HG02981 (cell line): ENCODE measurements around the gene TSPAN11.
"Not testable (repeated sequence)": the region's sequence is repeated elsewhere in the genome, so short reads cannot be mapped to it uniquely, and the experiment has no call there.

Source experiments
- ATAC-seq: cut with Tn5 transposase; IDR thresholded peaks from one replicate; pipeline ENCODE4 v1.9.1; 2021; ENCODE audit warnings: mild to moderate bottlenecking, moderate library complexity; ENCODE audit not compliant: unreplicated experiment

The TSPAN11 gene

GRCh38 chr12:30926243-30927221 lies at the start of gene TSPAN11:
Gene TSPAN11 (plus strand): TSS chr12:30926748. CDS start chr12:30953992, 27,244 bp downstream.
- no peak for ATAC-seq

DNA sequence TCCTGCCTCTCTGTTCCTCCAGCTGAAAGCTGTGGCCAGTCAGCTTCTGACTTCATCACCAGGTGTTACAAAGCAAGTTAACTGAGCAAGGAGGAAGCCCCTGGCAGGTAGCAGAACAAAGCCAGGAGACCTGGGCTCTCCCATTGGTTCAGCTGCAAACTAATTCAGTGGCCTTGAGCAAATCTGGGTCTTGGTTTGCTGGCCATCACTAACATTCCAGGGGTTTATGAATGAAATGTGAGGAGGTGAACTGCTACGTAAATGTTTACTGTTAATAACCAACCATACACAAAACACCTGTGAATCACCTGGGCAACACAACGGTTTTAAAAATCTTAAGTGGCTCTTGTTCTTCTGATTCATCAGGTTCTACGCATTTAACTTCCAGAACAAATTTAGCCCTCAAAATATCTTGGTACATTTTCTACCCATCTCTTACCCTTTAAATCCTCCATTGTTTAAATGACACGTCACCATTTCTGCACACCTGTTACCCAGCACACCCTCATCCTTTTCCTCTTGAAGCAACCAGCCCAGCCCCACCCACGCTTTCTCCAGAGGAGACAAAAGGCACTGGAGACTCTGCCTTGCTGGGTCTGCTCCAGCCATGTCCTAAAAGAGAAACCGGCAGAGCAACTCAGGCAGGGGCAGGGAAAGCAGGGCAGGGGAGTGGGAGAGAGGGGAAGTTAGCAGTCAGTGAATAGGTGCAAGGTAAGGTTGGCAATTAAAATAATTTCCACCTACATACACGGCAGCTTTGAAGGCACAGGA lies 49.3 kb upstream of the TSPAN11 start:
- ATAC-seq: no peak

- ATAC-seq: no peak
Measured at GRCh38 chr12:30878024-30878423, 48.5 kb upstream of the TSPAN11 start.

DNA sequence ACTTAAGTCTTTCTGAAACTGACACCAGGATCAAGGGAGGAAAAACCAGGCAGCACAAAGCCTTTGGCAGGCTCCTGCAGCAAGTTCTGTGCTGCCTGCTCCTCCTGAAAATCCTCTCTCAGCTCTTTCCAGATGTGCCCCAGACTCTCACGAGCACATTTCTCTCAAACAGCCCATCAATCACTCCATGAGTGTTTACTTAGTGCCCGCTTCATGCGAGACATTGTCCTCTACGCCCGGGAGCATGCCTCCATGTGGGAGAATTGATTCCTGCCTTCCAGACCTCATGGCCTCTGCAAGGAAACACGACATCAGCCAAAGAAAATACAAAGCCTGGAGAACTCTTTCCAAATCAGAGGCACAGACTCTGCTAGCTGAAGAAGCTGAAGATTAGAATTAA lies 46.5 kb upstream of the TSPAN11 start:
- no peak for ATAC-seq

- ATAC-seq: no peak
Measured at GRCh38 chr12:30880813-30881212, 45.7 kb upstream of the TSPAN11 start.

GRCh38 chr12:30882706-30883105 lies 43.8 kb upstream of the TSPAN11 start:
- no peak for ATAC-seq

- no peak for ATAC-seq
Measured at GRCh38 chr12:30884799-30885198, 41.7 kb upstream of the TSPAN11 start.

- ATAC-seq: no peak
Measured at GRCh38 chr12:30885321-30885720, 41.2 kb upstream of the TSPAN11 start.

DNA sequence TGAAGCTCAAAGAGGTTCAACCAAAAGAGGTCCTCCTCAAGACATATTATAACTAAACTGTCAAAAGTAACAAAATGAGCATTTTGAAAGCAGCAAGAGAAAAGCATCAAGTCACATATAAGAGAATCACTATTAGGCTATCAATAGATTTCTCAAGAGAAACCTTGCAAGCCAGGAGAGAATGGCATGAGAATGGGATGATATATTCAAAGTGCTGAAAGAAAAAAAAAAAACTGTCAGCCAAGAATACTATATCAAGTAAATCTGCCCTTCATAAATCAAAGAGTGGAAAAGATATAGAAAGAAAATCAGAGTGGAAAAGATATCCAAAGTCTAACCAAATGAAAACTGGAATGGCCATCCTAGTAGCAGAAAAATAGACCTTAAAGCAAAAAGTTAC lies 39.3 kb upstream of the TSPAN11 start:
- ATAC-seq: no peak

DNA sequence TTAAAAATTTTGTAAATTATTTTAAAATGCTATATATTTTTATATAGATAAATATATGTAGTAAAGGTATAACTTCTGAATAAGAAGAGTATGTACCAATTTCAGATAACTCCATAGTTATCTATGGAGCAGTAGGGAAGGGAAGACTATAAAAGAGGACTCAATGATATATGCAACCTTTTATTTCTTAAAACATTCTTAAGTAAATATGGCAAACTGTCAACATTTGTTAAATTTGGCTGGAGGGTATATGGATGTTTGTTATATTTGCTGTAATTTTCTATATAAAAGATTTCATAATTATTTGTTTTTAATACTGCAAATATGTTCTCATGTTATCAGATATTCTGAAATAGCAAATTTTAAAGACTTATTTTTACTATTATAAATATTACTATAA lies 38.3 kb upstream of the TSPAN11 start:
- ATAC-seq: no peak

DNA sequence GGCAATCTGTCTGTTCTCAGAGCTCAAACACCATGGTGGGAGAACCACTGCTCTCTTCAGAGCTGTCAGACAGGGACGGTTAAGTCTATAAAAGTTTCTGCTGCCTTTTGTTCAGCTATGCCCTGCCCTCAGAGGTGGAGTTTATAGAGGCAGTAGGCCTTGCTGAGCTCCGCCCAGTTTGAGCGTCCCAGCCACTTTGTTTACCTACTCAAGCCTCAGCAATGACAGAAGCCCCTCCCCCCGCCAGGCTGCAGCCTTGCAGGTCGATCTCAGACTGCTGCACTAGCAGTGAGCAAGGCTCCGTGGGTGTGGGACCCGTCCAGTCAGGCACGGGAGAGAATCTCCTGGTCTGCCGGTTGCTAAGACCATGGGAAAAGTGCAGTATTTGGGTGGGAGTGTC lies 32.0 kb upstream of the TSPAN11 start:
- ATAC-seq: not testable (repeated sequence)

DNA sequence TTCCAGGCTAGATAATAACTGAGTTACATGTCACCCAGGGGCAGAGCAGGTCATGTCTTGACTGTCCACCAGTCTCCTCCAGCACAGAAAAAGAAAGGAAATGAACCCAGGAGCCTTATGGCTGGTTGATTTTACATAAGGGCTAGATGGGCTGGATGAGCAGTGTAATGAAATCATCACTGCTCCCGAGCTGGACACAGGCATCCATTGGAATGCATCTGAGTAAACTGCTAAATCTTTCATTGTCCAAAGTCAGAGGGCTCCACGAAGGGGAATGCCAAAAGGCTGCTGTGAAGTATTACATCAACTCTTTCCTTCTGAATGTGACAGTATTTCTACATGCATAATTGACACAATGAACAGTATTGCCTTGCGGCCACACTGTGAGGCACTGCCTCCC lies 30.1 kb upstream of the TSPAN11 start:
- no peak for ATAC-seq

- no peak for ATAC-seq
Measured at GRCh38 chr12:30898846-30899245, 27.7 kb upstream of the TSPAN11 start.

GRCh38 chr12:30900351-30900750 lies 26.2 kb upstream of the TSPAN11 start:
- no peak for ATAC-seq

- ATAC-seq: no peak
Measured at GRCh38 chr12:30902001-30902400, 24.5 kb upstream of the TSPAN11 start.

GRCh38 chr12:30902596-30902995 lies 24.0 kb upstream of the TSPAN11 start:
- ATAC-seq: no peak

- no peak for ATAC-seq
Measured at GRCh38 chr12:30905463-30906009, 21.0 kb upstream of the TSPAN11 start.

DNA sequence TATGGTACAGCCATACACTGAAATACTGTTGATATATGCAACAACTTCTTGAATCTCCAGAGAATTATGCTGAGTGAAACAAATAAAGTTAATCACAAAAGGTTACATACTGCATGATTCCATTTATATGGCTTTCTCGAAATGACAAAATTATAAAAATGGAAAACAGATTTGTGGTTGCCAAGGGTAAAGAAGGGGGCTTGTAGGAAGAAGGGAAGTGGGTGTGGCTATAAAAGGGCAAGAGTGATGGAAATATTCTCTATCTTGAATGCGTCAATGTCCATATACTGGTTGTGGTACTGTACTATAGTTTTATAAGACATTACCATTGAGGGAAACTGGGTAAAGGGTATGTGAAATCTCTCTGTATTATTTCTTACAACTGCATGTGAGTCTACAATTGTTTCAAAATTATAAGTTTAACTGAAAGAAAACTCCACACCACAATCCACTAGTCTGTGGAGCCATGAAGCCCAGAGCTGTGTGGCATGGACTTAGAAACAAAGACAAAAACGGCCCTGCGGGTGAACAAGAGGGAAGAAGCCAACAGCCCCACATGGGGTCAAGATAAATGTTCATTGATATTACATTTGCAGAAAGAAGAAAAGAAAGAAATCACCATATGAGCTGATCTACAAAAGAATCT lies 18.3 kb upstream of the TSPAN11 start:
- ATAC-seq: no peak

GRCh38 chr12:30908722-30909348 lies 17.7 kb upstream of the TSPAN11 start:
- ATAC-seq: no peak

DNA sequence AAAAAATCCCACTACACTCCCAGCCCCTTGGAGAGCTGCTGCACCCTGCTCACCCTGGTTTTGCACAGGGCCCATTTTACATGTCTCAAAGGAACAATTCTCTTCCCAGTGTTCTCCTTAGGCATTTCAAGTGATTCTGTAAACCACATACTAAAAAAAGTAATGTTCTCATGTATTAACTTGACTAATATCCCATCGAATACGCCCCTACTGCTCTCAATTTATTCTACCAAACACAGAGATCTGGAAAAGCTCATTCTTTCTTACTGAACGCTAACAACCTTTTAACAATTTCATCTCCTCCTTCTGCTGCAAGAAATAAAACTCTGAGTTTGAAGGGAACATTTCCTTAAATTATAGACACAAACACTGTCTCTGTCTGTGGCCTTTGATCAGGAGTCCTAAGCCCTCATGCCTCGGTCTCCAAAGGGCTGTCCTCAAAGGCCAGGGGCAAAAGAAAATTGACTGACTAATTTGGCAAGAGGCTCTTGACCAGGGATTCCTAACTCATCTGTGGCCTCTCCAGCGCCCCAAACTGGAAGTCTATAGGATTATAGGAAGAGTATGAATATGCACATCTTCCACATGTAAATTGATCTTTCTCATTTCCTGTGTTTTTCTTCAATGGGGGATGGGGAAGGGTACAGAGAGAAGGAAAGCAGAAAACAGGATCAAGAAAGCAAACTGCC lies 17.1 kb upstream of the TSPAN11 start:
- ATAC-seq: no peak
